ENCODE measurements around the gene STAT5B.

The STAT5B gene

DNA sequence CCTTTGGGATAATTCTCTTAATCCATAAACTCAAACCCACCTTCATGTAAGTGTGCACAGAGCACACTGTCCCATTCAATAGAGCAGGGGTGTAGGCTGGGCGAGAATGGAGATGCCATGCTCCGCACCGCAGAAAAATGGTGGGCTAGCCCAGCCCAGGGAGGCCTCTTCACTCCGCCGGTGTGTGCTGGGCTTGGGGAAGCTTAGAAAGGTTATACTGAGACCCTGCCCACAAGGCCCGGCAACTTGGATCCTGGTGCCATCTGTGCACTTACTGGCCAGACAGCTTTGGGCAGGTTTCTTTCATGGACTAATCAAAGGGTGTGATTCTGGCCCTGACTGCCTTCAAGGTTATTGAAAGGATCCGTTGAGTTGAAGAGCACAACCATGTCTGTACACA is 8.4 kb upstream of the STAT5B start:
- DNase-seq (ENCODE audit: low read depth): no peak

DNA sequence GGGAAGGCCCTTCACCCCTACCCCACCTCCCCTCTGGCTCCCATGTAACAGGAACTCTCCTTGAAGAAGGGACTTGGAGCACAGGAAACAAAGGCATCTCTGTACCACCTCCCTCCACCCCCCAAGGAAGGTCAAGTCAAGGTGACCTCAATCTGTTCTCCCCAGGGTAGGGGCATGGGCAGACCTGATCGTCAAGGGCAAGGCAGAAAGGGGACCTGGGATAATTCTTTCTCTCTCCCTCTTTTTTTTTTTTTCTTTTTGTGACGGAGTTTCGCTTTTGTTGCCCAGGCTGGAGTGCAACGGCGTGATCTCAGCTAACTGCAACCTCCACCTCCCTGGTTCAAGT is 7.8 kb upstream of the STAT5B start:
- no peak for DNase-seq (ENCODE audit: low read depth)

DNA sequence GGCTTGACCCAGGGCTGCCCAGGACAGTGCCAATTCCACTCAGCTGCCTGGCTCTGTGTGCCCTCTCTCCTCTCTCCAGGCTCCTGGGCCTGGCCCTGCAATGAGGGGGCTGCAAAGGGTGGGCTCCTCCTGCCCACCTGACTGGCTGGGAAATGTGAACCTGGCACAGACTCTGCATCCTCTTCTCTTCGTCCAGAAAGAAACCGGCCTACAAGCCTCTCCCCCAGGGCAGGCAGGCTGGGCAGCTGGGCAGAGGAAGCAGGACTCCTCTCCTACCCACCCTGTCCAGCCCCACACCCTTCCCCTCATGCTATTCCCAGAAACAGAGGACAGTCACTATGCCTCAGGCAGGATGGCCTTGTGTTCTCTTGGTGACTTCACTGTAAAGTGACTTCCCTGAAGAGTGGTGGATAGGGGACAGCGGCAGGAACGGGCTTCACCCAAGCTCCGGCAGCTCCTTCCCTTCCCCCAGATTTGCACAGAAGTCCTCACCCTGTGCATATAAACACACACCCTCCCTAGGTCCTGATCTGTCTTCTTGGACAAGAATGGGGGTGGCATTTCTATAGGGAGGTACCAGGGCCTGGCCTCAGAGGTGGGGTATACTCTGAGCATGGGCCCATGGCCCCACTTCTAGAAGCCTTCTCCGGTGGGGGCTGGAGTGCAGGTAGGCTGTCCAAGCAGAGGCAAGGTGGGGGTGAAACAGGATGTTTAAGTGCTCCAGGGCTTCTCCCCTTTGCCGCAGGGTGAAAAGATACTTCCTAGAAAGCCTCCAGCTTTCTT is 7.2 kb upstream of the STAT5B start:
- no peak for DNase-seq (ENCODE audit: low read depth)

DNA sequence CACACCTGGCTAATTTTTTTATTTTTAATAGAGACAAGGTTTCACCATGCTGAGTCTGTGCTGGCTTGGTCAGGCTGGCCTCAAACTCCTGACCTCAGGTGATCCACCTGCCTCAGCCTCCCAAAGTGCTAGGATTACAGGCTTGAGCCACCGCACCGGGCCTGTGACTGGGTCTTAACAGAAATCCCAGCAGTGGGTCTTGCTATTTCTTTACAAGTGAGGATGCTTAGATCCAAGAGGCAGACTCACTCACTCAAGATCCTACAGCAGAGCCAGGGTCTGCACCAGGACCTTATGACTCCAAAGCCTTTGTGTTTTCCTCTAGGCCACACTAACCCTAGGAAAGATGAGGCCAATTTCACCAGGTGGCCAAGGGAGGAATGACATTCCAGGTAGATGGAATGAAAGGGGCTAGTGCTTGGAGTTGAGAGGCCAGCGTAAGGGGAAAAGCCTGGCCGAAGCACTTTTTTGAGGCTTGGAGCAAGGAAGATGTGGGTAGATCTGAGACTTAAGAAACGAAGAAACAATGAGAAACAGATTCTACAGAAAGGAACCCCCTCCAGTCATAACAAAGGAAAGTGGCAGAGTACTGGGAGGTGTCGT is 6.4 kb upstream of the STAT5B start:
- no peak for DNase-seq (ENCODE audit: low read depth)

DNA sequence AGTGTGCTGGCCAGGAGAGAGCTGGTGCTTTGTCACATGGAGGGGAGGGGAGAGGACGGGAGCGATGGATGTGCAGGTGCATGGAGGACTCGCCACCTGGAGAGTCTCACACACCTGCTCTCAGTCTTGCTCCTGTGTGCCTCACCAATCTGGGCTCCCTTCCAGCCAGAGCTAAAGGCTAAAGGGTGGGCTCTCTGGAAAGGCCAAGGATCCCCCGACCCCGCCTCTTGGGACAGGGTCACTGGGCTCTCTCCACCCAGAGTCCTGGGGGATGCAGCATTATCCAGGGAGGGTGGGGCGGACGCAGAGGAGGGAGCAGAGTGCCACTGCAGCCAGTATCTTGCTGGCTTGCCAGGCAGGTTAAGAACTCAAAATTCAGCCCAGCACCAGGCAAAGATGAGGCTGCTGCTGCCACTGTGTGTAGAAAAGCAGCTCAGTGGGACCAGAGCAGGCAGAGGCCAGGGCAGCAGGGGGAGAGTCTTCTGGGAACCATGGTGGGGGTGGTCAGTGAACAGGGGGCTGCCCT is 5.4 kb upstream of the STAT5B start:
- DNase-seq (ENCODE audit: low read depth): no peak

DNA sequence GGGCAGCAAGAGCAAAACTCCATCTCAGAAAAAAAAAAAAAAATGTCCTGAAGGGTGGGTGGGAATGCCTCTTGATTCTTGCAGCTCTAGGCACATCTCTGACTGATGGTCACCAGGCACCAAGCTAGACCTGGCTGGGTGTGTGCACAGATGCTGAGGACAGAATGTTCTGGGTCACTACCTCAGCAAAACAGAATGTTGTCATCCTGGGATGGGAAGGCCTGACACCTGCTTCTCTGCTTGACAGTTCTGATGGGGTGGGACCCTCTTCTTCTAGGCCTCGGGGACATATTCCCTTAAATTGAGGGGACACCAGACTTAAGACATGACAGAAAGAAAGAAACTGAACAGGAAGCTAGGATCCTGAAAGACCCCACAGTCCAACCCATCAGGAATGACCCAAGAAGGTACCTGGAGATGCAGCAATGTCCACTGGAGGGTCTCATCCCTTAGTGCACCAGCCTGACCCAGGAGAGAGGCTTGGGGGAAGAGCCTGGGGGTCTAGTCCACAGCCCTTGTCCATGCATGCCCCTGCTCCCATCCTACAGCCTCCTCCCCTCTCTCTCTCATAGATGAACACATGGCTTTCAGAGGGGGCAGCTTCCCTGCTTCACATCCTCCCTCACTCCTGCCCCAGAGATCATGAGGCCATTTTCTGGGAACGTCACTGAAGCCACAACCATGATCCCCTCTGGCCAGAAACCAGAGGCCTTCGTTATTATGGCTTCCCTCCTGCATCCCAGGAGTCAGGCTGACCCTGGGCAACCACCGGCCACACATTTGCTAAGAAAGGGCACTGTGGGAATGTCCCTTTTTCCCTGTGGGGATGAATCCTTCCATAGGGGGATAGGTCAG is 3.8 kb upstream of the STAT5B start:
- DNase-seq (ENCODE audit: low read depth): no peak

DNA sequence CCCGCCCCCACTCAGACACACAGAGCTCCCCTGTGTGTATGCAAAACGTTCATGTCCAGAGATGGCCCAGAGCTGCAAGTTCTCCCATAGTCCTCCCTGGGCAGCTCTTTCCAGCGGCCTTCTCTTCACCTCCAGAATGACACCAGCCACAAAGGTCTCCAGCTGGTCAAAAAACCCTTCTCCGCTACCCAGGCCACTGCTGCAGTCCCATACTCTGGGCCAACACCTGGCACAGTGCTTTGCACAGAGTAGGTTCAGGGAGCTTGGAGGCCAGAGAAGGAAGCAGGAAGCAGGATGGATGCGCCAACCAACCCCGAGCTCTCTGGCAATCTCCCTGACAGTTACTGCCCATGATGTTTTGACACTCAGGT is 1.1 kb upstream of the STAT5B start:
- DNase-seq (ENCODE audit: low read depth): no peak

DNA sequence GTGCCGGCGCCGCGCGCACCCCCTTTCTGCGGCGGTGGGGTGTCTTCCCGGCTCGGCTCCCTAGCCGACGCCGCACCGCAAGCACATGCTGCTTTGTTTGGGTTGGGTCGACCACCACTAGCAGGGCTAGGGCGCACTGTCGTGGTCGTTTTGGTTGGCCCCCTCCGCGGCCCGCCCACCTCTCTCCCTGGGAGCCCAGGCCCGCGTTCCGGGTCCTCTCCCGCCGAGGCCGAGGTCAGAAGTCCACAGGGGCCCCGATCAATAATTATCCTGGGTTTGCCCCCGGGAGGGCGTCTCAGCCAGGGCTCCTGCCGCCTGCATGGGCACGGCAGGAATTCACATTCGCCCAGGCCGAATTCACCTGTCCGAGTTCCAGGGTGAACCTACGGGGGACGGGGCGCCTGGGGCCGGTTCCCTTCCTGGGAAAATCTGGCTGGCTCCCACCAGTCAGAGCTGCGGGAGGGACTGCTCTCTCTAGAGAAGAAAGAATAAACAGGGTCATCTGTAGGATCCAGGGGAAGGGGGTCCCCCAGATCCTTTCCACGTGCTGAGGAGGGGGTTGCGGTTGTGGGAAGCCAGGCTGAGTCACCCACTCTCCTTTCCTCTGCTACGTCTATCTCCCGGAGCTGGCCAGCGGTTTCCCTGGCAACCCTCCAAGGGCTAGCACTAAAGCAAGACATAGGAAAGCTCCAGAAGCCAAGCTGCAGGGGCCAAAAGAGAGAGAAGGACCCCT is 584 bp upstream of the STAT5B start:
- peak; percentile 47 for DNase-seq (ENCODE audit: low read depth)

DNA sequence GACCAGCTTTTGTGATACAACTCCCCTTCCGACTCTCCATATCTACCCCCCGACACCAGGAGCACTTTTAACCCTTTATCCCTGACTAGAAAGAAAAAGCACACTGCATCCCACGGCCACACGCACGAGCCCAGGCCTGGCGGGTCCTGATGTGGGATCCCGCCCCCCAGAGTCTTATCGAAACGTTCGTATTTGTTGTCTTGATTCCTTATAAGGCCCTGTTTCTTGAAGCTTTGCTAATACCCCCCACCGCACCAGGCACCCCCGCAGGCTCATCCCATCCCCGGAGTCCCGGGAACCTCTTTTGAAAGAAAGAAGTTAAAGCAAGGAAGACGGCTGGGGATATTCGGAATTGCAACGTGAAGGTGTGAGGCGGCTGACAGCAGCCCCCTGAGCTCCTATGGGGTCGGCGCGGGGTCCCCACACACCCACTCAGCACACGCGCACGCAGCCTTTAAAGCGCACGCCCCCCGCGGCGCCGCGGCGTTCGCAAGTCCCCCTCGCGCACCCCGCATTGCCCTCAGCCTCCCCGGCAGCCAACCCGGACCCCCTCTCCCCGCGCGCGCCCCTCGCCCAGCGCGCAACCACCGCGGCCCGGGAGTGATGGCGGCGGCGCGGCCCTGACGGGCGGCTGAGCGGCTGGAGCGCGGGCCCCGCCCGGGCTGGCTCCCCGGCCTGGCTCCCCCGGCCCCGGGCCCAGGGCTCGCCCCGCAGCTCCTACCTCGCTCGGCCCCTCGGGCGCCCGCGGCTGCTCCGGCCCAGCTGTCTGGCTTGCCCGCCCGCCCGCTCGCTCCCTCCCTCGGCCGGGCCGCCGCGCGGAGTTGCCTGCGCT is 448 bp downstream of the STAT5B start:
- DNase-seq (ENCODE audit: low read depth): no peak

DNA sequence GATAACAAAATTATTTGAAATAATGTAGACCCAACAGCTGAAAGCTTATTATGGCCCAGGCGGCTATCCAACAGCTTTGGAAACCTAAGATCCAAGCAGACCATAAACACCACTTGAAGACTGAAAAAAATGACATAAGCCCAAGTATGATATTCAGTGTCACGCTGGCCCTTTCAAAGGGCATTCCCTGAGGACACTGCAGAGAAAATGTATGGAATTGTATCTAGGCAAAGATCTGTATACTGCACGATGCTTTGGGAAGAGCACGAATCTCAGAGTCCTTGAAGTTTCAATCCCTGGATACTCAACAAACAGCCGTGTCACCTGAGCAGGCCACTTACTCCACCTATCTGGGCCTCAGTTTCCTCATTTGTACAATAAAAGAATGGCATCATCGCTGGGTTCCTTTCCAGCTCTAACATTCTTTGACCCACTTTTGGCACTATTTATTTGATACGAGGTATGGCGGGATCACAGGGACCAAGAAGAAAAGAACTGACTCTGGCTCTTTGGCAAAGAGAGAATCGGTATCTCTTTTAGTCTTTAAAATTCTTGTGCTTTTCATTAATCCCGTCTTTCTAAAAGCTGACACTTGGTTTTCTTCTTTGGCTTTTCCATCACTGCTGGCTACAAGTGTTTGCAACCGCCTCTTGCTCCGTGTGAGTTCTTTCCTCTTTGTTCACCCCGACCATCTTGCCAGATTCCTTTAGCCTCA is 1.2 kb downstream of the STAT5B start:
- DNase-seq (ENCODE audit: low read depth): no peak

DNA sequence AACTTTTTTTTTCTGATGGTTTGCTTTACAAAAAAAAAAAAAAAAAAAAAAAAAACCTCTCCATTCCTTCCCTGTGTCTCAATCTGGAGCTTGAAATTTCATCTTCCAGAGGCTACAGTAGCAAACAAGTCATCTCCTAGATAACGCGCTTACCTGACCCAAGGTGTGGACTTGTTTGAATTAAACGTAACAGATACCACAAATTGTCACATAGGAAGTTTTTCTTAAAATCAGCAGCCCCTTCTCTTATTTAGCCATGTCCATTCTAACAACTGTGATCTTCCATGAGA is 2.0 kb downstream of the STAT5B start:
- DNase-seq (ENCODE audit: low read depth): no peak

DNA sequence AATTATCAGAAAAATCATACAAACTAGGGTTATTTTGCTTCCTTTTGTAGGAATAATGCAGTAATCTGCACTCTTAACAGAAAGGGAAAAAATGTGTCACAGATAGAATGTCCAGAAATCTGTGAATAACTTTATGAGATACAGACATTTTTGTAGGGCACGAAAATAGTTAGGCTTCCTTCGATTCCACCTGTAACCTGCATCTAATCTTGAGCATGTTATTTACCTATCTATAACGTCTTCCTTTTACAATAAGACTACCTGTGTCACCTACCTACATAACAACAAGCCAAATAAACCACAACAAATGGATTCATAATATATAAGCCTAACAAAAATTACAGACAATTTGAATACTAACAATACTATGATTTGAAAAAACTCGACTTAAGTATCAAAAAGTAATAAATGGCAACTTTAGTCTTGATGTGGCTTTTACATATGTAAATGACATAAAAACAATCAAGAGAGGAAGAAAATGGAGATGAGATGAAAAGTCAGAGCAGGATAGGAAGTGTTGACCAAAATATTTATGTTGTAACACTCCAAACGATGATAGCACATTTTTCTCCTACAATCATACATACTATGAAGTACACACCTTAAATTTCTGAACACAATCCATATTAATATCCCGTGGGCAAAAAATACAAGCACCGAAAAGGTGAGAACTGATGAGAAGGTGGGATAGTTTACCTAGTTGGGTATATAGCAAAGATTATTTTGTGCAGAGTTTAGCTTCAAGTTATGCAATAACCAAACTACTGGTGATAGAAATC is 2.5 kb downstream of the STAT5B start:
- DNase-seq (ENCODE audit: low read depth): no peak

DNA sequence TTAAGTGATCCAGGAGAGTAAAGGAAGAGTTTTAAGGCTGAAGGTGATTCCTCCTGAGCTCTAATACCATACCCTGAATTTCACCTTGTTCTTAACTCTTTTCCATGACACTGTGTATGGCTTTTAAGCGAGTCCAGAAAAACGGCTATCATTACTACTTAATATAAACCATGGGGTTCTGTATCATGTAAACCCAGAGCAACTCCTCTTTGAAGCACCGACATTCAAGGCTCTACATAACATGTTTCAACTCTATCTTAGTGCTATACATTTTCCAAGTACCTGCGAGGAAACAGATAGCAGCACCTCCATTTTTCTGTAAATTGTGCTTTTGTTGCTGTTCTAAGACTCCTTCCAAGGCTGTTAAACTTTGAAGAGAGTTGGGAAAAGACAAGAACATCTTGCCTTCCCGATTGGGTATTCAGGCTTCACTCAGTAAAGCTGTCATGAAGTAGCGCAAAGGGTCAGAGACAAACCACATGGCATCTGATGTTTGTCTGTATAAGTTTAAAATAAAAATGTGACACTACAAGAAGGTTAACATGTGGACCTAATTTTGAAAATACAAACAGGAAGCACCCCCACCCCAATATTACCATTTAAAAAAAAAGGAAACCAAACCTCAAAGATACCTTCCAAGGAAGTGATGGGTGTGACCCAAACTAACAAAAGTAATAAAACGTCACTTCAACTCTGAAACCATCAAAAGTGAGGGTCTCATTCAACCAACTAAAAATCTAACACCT is 3.9 kb downstream of the STAT5B start:
- DNase-seq (ENCODE audit: low read depth): no peak

DNA sequence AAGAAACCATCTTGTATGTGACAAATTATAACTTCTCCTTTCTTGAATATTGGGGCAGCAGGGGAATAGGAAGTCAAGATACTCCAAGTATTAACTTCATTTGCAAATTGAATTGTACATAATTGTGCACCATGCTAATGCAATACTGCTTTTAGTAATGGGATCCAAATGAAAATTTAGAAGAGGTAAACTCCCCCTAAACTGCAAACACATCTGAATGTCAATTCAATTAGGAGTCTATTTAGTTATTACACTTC is 4.5 kb downstream of the STAT5B start:
- DNase-seq (ENCODE audit: low read depth): no peak

DNA sequence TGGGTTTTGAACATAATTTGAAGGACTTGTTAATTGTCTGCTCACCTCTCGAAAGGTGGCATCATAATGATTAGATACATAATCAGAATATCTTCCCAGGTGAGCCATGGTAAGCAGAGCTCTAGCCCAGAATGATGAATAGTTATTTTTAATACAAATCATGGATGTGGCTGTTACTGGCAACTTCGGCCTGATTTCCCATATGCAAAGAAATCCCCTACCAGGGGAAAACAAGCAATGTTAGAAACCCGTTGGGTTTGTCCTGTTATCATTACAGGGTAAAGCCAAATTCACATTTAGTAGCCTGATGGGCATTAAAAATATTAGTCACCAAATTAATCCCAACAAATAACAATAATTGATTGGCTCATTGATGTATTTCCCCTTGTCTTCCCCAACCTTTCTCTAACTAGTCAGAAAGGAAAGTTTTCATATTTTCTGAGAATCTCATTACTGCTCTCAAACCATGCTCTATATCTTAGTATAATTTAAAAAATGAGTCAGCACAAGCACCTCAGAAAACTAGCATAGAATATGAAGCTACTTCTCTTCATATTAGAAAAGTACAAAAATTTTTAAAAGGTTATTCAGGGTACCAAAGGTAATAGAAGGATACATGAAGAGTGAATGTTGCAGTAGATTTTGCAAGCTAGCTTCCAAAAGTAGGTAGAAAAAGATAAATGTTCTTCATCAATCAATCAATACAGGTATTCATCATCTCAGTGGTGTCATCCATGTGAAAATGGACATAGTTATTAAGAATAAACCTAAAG is 5.0 kb downstream of the STAT5B start:
- no peak for DNase-seq (ENCODE audit: low read depth)

DNA sequence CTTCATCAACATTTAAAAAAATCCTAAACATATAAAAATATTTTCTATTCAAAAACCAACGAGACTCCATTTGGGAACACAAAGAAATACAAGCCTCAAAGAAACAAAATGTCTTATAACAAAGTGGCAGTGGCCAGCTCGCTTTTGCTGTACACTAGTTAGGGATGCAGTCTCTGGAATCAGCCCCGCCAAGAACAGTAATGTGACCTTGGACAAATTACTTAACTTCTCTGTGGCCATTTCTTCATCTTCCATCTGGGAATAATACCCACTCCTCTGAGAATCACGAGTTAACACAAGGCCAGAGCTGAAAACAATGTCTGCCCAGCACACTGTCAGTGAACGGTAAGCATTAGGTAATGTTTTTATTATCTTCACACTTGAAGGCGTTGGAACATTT is 5.6 kb downstream of the STAT5B start:
- no peak for DNase-seq (ENCODE audit: low read depth)

DNA sequence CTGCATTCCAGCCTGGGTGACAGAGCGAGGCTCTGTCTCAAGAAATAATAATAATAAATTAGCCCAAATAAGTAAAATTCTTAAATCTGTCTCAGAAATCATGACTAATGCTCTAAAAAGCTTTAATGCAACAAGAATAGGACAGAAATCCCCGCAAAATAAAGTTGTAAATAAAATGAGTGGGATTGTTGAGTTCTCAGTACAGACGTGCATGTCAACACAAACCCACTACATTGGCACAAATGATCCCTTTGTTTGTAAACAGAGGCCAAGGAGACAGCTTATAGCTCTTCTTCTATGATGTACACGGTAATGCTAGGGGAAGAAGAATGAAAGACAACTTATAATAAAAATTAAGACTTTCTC is 6.0 kb downstream of the STAT5B start:
- no peak for DNase-seq (ENCODE audit: low read depth)

DNA sequence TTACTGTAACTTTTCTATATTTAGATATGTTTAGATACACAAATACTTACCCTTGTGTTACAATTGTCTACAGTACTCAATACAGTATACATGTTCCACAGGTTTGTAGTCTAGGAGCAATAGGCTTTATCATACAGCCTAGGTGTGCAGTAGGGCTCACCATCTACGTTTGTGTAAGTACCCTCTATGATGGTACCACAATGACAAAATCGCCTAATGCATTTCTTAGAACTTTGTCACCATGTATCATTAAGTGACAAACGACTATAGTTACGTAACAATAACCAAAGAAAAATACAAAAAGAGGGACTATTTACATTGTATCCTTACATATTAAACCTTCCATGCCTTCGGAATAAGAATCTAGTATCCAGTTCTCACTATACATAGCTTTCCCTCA is 8.0 kb downstream of the STAT5B start:
- no peak for DNase-seq (ENCODE audit: low read depth)

Measured in non-pigmented ciliary epithelial cell (primary cell).